Measurements from ENCODE around the gene SLC22A23. TPM values are rescaled to one million over a fixed set of nuclear protein-coding genes. Genes with fewer than 3 reads are reported as not detected.

Gene SLC22A23
- total RNA-seq, 1 donor from 2014 or later: 5.7 TPM

- DNase-seq (ENCODE audit: low read depth) (no peak), FAIRE-seq (no peak)
- TF ChIP-seq EZH2 (IDR thresholded peaks at IDR 0.05; ENCODE audit: insufficient read depth, low read length): no peak
- TF ChIP-seq CTCF (IDR thresholded peaks at IDR 0.05; ENCODE audit: insufficient read depth, low read depth, low read length): no peak
- Mint-ChIP-seq H3K27me3 (ENCODE audit: low read depth, unreplicated experiment) (no peaks in the 10 kb centered on the region), H3K36me3 (ENCODE audit: low read depth, unreplicated experiment) (no peaks in the 10 kb centered on the region), H3K4me3 (ENCODE audit: unreplicated experiment) (no peak overlapping the region), H3K27ac (ENCODE audit: unreplicated experiment) (no peak overlapping the region), H3K4me1 (ENCODE audit: low read depth, unreplicated experiment) (peaks cover 12% of the 10 kb centered on the region), H3K9me3 (ENCODE audit: unreplicated experiment) (no peaks in the 10 kb centered on the region)
- Histone ChIP-seq H4K20me1 (ENCODE audit: insufficient read depth, low read length) (no peaks in the 10 kb centered on the region), H3K27ac (ENCODE audit: low read depth, low read length) (no peak overlapping the region), H3K9me3 (ENCODE audit: insufficient read depth, low read depth, low read length) (no peaks in the 10 kb centered on the region), H3K4me2 (ENCODE audit: low read length) (no peak overlapping the region), H2AFZ (ENCODE audit: low read depth, low read length) (no peak overlapping the region), H3K27me3 (ENCODE audit: insufficient read depth, low read length) (no peaks in the 10 kb centered on the region), H3K79me2 (ENCODE audit: insufficient read depth, low read length) (no peaks in the 10 kb centered on the region), H3K36me3 (ENCODE audit: insufficient read depth, low read length) (no peaks in the 10 kb centered on the region), H3K9ac (ENCODE audit: low read length) (no peak overlapping the region), H3K4me1 (ENCODE audit: insufficient read depth, low read length) (peaks cover 5% of the 10 kb centered on the region), H3K4me3 (ENCODE audit: insufficient read depth, low read depth, low read length) (no peak overlapping the region)
These were observed 80.8 kb downstream of the SLC22A23 start for GRCh38 chr6:3376064-3376463.

GRCh38 chr6:3373597-3374203 is 83.2 kb downstream of the SLC22A23 start:
- H3K4me3 ChIP-seq (ENCODE audit: insufficient read depth, low read depth, low read length): no peak overlapping the region
- no peak for TF ChIP-seq EZH2 (IDR thresholded peaks at IDR 0.05; ENCODE audit: insufficient read depth, low read length)
- no peak for TF ChIP-seq CTCF (IDR thresholded peaks at IDR 0.05; ENCODE audit: insufficient read depth, low read depth, low read length)
- no peak for FAIRE-seq

GRCh38 chr6:3372912-3373554 is 83.8 kb downstream of the SLC22A23 start:
- Mint-ChIP-seq H3K4me1 (ENCODE audit: low read depth, unreplicated experiment) (peaks cover 9% of the 10 kb centered on the region), H3K4me3 (ENCODE audit: unreplicated experiment) (no peak overlapping the region), H3K27ac (ENCODE audit: unreplicated experiment) (no peak overlapping the region), H3K36me3 (ENCODE audit: low read depth, unreplicated experiment) (no peaks in the 10 kb centered on the region), H3K9me3 (ENCODE audit: unreplicated experiment) (no peaks in the 10 kb centered on the region), H3K27me3 (ENCODE audit: low read depth, unreplicated experiment) (no peaks in the 10 kb centered on the region)
- no peaks in the 10 kb centered on the region for H3K27me3 ChIP-seq (ENCODE audit: insufficient read depth, low read length)
- H3K4me2 ChIP-seq (ENCODE audit: low read length): no peak overlapping the region
- H4K20me1 ChIP-seq (ENCODE audit: insufficient read depth, low read length): no peaks in the 10 kb centered on the region
- TF ChIP-seq CTCF (IDR thresholded peaks at IDR 0.05; ENCODE audit: insufficient read depth, low read depth, low read length) (no peak), EZH2 (IDR thresholded peaks at IDR 0.05; ENCODE audit: insufficient read depth, low read length) (no peak)
- no peaks in the 10 kb centered on the region for H3K4me1 ChIP-seq (ENCODE audit: insufficient read depth, low read length)
- no peaks in the 10 kb centered on the region for H3K9me3 ChIP-seq (ENCODE audit: insufficient read depth, low read depth, low read length)
- DNase-seq (ENCODE audit: low read depth) (no peak), FAIRE-seq (no peak)
- H2AFZ ChIP-seq (ENCODE audit: low read depth, low read length): no peak overlapping the region
- H3K27ac ChIP-seq (ENCODE audit: low read depth, low read length): no peak overlapping the region
- H3K9ac ChIP-seq (ENCODE audit: low read length): no peak overlapping the region
- H3K4me3 ChIP-seq (ENCODE audit: insufficient read depth, low read depth, low read length): no peak overlapping the region
- H3K36me3 ChIP-seq (ENCODE audit: insufficient read depth, low read length): no peaks in the 10 kb centered on the region
- no peaks in the 10 kb centered on the region for H3K79me2 ChIP-seq (ENCODE audit: insufficient read depth, low read length)

More at GRCh38 chr6:3373597-3374203, 83.2 kb downstream of the SLC22A23 start:
- Mint-ChIP-seq H3K4me1 (ENCODE audit: low read depth, unreplicated experiment) (peaks cover 9% of the 10 kb centered on the region), H3K9me3 (ENCODE audit: unreplicated experiment) (no peaks in the 10 kb centered on the region), H3K27ac (ENCODE audit: unreplicated experiment) (no peak overlapping the region), H3K36me3 (ENCODE audit: low read depth, unreplicated experiment) (no peaks in the 10 kb centered on the region), H3K27me3 (ENCODE audit: low read depth, unreplicated experiment) (no peaks in the 10 kb centered on the region), H3K4me3 (ENCODE audit: unreplicated experiment) (no peak overlapping the region)
- Histone ChIP-seq H3K79me2 (ENCODE audit: insufficient read depth, low read length) (no peaks in the 10 kb centered on the region), H3K9ac (ENCODE audit: low read length) (no peak overlapping the region), H3K36me3 (ENCODE audit: insufficient read depth, low read length) (no peaks in the 10 kb centered on the region), H4K20me1 (ENCODE audit: insufficient read depth, low read length) (no peaks in the 10 kb centered on the region), H3K4me1 (ENCODE audit: insufficient read depth, low read length) (no peaks in the 10 kb centered on the region), H2AFZ (ENCODE audit: low read depth, low read length) (no peak overlapping the region), H3K9me3 (ENCODE audit: insufficient read depth, low read depth, low read length) (no peaks in the 10 kb centered on the region), H3K27ac (ENCODE audit: low read depth, low read length) (no peak overlapping the region), H3K27me3 (ENCODE audit: insufficient read depth, low read length) (no peaks in the 10 kb centered on the region), H3K4me2 (ENCODE audit: low read length) (no peak overlapping the region)
- DNase-seq (ENCODE audit: low read depth): no peak
